Measurements from ENCODE around the gene CDK9. TPM values are rescaled to one million over a fixed set of nuclear protein-coding genes. Genes with fewer than 3 reads are reported as not detected.
A peak's percentile ranks its signal among the peaks of the same experiment; 100 is the strongest.

CDK9 gene
- total and polyA plus RNA-seq, 10 donors = 49.2 to 149 (median 97.4) TPM

DNA sequence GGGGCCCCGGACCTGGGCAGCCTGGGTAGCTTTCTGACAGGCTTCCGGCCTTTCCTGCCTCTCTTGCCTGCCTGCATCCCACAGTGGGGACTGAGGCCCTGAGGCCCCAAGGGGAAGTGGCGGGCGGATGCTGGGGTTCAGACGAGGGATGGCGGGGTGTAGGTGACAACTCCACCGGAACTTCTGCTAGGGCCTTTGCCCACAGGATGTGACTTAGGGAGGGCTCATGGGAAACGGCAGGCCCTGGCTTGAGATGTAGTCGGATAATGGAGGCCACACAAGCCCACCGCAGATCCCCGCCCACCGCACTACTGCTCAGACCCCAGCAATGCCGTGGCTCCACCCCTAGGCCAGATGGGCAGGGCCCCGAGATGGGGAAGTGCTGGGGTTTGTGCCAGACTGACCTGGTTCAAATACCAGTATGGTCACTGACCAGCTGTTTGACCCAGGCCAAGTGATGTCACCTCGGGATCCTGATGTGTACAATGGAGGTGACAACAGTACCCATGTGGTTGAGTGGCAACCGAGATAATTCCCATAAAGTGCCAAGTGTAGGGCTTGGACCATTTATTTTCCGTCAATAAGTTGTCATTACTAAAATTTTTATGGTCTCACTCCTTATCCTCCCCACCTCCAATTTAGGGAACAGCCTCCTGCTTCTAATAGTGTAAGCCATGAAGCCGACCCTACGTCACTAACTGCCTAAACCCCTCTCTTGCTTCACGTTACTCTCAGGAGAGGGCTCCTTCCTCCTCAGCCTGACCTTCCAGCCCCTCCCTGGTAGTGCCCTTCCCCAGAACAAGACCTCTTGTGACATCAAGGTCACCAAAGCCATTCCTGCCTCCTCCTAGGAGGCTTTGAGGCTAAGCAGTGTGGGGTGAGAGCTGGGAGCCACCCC lies 2.5 kb upstream of the CDK9 start:
- WGBS, 5 donors = 14 to 25% (median 19%) methylated on average over 16 to 20 of the region's 20 CpGs
- intact Hi-C loops (cut with DNase I; ENCODE audit: low total_unique reads) = loop anchor here (5.0 kb wide), 1 partner anchor 46 kb away; the partner anchor contains the start of gene TOR2A
- TF ChIP-seq POLR2AphosphoS5 (IDR thresholded peaks at IDR 0.05) (peak; percentile 91 to 94 (median 92)), POLR2A (IDR thresholded peaks at IDR 0.05) (no peak)
- TF ChIP-seq, protein P1, sequence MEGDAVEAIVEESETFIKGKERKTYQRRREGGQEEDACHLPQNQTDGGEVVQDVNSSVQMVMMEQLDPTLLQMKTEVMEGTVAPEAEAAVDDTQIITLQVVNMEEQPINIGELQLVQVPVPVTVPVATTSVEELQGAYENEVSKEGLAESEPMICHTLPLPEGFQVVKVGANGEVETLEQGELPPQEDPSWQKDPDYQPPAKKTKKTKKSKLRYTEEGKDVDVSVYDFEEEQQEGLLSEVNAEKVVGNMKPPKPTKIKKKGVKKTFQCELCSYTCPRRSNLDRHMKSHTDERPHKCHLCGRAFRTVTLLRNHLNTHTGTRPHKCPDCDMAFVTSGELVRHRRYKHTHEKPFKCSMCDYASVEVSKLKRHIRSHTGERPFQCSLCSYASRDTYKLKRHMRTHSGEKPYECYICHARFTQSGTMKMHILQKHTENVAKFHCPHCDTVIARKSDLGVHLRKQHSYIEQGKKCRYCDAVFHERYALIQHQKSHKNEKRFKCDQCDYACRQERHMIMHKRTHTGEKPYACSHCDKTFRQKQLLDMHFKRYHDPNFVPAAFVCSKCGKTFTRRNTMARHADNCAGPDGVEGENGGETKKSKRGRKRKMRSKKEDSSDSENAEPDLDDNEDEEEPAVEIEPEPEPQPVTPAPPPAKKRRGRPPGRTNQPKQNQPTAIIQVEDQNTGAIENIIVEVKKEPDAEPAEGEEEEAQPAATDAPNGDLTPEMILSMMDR (IDR thresholded peaks at IDR 0.05 in 8 of 11, conservative IDR thresholded peaks at IDR 0.05 in 3 of 11) = peak in 3 of 11 experiments; percentile 19 to 22 (median 19)
- no peaks in the 10 kb centered on the region for H3K27me3 ChIP-seq (replicated peaks in 1 of 7)
- peak; percentile 96 for DNase-seq
- peaks cover 58 to 89% (median 83%) of the 10 kb centered on the region in 6 donors for H3K4me1 ChIP-seq
- no peaks in the 10 kb centered on the region for H3K9me3 ChIP-seq
- peak overlapping the region in 3 of 8 donors; percentile 2 to 100 (median 10) for H3K4me3 ChIP-seq
- H3K36me3 ChIP-seq = peaks cover 0 to 18% (median 14%) of the 10 kb centered on the region in 6 donors
- peak overlapping the region; percentile 92 to 99 (median 96) for H3K27ac ChIP-seq

DNA sequence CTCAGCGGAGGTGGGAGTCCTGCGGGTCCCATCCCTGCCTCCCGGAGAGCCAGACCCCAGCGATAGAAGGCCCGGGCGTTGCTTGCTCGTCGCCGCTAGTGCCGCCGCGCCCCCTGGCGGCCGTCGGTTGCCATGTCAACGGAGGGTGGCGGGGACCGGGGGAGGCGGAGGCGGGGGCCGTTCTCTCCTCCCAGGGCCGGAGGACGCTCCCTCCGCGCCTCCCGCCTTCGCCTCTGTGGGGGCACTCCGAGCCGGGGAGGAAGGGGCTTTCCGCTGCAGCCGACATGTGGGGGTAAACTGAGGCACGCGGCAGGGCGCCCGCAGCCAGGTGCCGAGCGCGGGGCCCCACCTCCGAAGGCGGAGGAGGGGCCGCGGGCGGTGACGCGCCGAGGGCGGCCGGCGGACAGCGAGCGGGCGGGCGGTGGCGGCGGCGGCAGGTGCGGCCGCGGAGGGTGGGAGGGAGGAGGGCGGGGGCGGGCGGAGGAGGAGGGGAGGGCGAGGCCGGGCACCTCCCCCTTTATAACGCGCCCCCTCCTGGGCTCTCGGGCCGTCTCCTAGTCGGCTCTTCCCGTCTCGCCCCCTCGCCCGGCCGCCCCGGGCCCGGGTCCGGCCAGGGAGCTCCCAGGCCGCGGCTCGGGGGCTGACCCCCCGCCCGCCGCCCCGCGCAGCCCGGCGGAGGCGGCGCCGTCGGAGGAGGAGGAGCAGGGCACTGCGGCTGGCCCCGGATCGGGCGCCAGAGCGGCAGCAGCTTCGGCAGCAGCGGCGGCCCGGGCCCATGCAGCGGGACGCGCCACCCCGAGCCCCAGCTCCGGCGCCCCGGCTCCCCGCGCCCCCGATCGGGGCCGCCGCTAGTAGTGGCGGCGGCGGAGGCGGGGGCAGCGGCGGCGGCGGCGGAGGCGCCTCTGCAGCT lies 556 bp upstream of the CDK9 start:
- WGBS, 5 donors = 0 to 2% (median 1%) methylated on average over 35 to 119 of the region's 123 CpGs
- peak overlapping the region; percentile 96 to 100 (median 100) for H3K4me3 ChIP-seq
- H3K36me3 ChIP-seq = peaks cover 3 to 37% (median 33%) of the 10 kb centered on the region in 6 donors
- TF ChIP-seq POLR2A (IDR thresholded peaks at IDR 0.05) (no peak), POLR2AphosphoS5 (IDR thresholded peaks at IDR 0.05) (peak; percentile 68 to 86 (median 76))
- TF ChIP-seq, protein P1 (IDR thresholded peaks at IDR 0.05 in 8 of 11, conservative IDR thresholded peaks at IDR 0.05 in 3 of 11) = peak; percentile 94 to 99 (median 96)
- intact Hi-C loops (cut with DNase I; ENCODE audit: low total_unique reads) = loop anchor here (5.0 kb wide), 1 partner anchor 137 kb away; no protein-coding TSS in a partner anchor
- peaks cover 48 to 89% (median 82%) of the 10 kb centered on the region in 6 donors for H3K4me1 ChIP-seq
- H3K27ac ChIP-seq = peak overlapping the region; percentile 89 to 99 (median 96)
- DNase-seq = peak; percentile 99
- H3K9me3 ChIP-seq = no peaks in the 10 kb centered on the region
- no peaks in the 10 kb centered on the region for H3K27me3 ChIP-seq (replicated peaks in 1 of 7)

DNA sequence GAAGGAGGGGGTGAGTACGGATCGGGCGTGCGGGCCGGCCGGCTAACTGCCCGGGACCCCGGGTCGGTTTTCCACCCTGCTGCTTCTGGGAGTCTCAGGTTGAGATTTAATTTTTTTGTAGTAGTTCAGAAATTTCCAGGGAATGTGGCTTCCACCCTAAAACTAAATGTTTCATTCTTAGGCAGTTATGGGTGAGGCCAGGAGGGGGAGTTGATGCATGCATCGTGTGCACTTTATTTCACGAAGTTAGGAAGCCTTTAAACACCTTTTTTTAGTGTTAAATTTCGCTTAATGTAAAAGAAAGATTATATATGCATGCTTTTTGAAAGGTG lies 905 bp downstream of the CDK9 start:
- H3K9me3 ChIP-seq = no peaks in the 10 kb centered on the region
- DNase-seq = no peak
- peaks cover 43 to 89% (median 85%) of the 10 kb centered on the region in 6 donors for H3K4me1 ChIP-seq
- peak overlapping the region; percentile 96 to 100 (median 100) for H3K4me3 ChIP-seq
- peaks cover 6 to 51% (median 48%) of the 10 kb centered on the region in 6 donors for H3K36me3 ChIP-seq
- no peaks in the 10 kb centered on the region for H3K27me3 ChIP-seq (replicated peaks in 1 of 7)
- WGBS, 5 donors = 0 to 1% (median 1%) methylated on average over 12 of the region's 12 CpGs
- TF ChIP-seq, protein P1 (IDR thresholded peaks at IDR 0.05 in 8 of 11, conservative IDR thresholded peaks at IDR 0.05 in 3 of 11) = peak in 8 of 11 experiments; percentile 15 to 52 (median 42)
- TF ChIP-seq POLR2A (IDR thresholded peaks at IDR 0.05) = no peak
- H3K27ac ChIP-seq = peak overlapping the region; percentile 89 to 99 (median 96)
- intact Hi-C loops (cut with DNase I; ENCODE audit: low total_unique reads) = loop anchor here (5.0 kb wide), 1 partner anchor 136 kb away; no protein-coding TSS in a partner anchor

Data from spleen (tissue), 11 donors.